Measurements from ENCODE around the gene KRTAP5-11.
"Not testable (repeated sequence)": the region's sequence is repeated elsewhere in the genome, so short reads cannot be mapped to it uniquely, and the experiment has no call there.

The KRTAP5-11 gene

DNA sequence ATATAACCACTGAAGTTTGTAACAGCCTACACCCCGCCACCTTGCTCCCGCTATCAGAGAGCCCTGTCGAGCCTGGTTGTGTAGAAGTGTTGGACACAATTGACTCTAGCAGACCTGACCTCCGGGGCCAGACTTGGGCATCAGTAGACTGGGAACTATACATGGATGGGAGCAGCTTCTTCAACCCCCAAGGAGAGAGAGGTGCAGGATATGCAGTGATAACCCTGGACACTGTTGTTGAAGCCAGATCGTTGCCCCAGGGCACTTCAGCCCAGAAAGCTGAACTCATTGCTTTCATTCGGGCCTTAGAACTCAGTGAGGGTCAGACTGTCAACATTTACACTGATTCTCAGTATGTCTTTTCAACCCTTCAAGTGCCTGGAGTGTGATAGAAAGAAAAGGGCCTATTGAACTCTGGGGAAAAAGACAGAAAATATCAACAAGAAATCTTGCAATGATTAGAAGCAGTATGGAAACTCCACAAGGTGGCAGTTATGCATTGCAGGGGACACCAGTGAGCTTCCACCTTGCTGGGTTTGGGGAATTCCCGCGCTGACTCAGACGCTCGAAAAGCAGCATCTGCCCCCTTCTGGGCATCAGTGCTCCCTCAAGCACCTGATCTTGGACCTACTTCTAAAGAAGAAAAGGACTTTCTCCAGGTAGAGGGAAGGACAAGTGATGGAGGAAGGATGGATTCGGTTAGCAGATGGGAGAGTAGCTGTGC is 6.3 kb upstream of the KRTAP5-11 start:
- DNase-seq (ENCODE audit: extremely low read depth, low read depth); H3K4me3 ChIP-seq (replicated peaks; ENCODE audit: low read depth, low read length): not testable (repeated sequence)

DNA sequence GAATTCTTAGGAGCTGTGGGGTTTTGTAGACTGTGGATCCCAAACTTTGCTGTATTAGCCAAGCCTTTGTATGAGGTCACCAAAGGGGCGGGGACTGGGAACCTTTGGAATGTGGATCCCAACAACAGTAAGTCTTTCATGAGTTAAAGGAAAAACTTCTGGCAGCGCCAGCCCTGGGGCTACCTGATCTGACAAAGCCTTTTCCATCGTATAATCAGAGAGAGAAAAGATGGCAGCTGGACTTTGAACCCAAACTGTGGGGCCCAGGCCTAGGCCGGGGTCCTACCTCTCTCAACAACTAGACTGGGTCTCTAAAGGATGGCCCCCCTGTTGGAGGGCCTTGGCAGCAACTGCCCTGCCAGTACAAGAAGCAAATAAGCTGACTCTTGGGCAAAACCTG is 5.6 kb upstream of the KRTAP5-11 start:
- not testable (repeated sequence) for DNase-seq (ENCODE audit: extremely low read depth, low read depth); H3K4me3 ChIP-seq (replicated peaks; ENCODE audit: low read depth, low read length)

- H3K4me3 ChIP-seq (replicated peaks; ENCODE audit: low read depth, low read length); DNase-seq (ENCODE audit: extremely low read depth, low read depth): not testable (repeated sequence)
Measured at GRCh38 chr11:71585673-71586072, 3.0 kb upstream of the KRTAP5-11 start.

DNA sequence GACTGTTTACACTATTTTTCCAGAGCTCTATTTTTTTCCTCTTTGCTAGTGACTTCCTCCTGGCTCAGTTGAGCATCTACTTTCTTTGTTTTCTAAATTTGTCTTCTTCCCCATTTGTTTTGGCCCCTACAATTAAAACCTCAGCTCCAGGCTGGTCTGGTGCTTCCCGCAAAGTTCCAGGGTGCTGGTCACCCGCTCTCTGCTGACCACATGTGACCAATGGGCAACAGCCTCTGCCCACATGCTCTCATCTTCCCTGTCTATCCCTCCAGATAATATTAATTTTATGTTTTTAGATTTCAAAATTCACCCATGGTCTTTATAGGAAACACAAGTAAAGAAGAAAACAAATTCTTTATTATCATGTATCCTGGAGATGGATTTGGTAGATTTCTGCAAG is 294 bp upstream of the KRTAP5-11 start:
- not testable (repeated sequence) for H3K4me3 ChIP-seq (replicated peaks; ENCODE audit: low read depth, low read length); DNase-seq (ENCODE audit: extremely low read depth, low read depth)

GRCh38 chr11:71581826-71582225 is 849 bp downstream of the KRTAP5-11 start:
- no peak for TF ChIP-seq CTCF (IDR thresholded peaks at IDR 0.05; ENCODE audit: low read depth, low read length, missing control alignments)

DNA sequence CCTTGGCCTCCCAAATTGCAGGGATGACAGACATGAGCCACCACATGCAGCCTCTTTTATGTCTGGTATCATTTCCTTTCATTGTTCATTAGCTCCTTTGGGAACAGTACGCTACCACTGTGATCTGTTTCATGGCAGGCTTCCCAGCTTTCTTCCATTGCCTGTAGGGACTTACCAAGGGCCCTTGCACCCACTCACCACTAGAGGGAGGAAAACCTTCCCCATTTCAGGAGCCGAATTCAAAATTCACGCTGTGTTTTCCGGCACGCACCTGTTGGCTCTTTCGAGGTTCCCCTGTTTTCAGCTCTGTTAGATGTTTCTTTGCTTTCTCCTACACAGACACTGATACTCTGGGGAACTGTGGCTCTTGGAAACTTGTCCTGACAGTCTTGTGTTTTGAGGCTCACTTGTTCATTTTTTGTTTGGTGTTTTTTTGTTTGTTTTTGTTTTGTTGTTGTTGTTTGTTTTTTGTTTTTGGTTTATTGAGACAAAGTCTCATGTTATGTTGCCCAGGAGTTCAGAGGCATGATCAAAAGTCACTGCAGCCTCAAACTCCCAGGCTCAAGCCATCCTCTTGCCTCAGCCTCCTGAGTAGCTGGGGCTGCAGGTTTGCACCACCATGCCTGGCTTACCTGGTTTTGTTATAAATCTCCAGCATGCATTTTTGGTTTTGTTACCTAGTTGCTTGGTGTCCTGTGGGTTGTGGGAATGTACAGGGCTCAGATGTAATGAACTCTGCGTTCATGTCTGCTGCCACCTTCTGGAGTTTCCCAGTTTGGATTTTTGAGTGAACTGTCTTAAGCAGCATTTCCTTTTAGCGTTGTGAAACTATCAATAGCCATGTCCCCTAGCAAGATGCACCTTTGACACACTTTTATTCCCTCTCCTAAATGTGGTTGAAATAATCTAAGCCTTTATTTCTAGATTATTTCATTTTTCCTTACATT is 2.3 kb downstream of the KRTAP5-11 start:
- no peak overlapping the region for H3K4me3 ChIP-seq (replicated peaks; ENCODE audit: low read depth, low read length)
- peak; percentile 63 for DNase-seq (ENCODE audit: extremely low read depth, low read depth)
- TF ChIP-seq CTCF (IDR thresholded peaks at IDR 0.05; ENCODE audit: low read depth, low read length, missing control alignments) = peak; percentile 93

More at GRCh38 chr11:71581826-71582225, 849 bp downstream of the KRTAP5-11 start:
- H3K4me3 ChIP-seq (replicated peaks; ENCODE audit: low read depth, low read length) = no peak overlapping the region
- no peak for DNase-seq (ENCODE audit: extremely low read depth, low read depth)

GRCh38 chr11:71579513-71579912 is 3.2 kb downstream of the KRTAP5-11 start:
- not testable (repeated sequence) for DNase-seq (ENCODE audit: extremely low read depth, low read depth); H3K4me3 ChIP-seq (replicated peaks; ENCODE audit: low read depth, low read length)

DNA sequence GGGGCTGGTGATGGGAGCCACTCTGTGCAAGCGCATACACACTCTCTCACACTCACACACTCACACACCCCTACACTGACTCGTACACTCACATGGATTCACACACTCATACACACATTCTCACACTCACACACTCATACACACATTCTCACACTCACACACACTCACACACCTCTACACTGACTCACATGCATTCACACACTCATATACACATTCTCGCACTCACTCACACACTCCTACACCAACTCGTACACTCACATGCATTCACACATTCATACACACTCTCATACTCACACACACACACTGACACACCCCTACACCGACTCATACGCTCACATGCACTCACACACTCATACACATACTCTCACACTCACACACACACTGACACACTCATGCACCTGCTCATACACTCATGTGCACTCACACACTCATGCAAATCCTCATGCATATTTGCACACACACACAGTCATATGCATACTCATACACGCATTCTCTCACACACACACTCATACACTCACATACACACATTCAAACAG is 5.1 kb downstream of the KRTAP5-11 start:
- DNase-seq (ENCODE audit: extremely low read depth, low read depth) = no peak
- no peak overlapping the region for H3K4me3 ChIP-seq (replicated peaks; ENCODE audit: low read depth, low read length)
- no peak for TF ChIP-seq CTCF (IDR thresholded peaks at IDR 0.05; ENCODE audit: low read depth, low read length, missing control alignments)

- not testable (repeated sequence) for H3K4me3 ChIP-seq (replicated peaks; ENCODE audit: low read depth, low read length); DNase-seq (ENCODE audit: extremely low read depth, low read depth)
Measured at GRCh38 chr11:71576688-71577465, 5.8 kb downstream of the KRTAP5-11 start.
